Measurements from ENCODE around the gene PAQR4. TPM values are rescaled to one million over a fixed set of nuclear protein-coding genes. Genes with fewer than 3 reads are reported as not detected.

PAQR4 gene
- total and polyA plus RNA-seq, 10 of the 15 experiments (the other 5 are each of a cell fraction or from before 2014, with no cell fraction given), result 0.39 to 31.8 (median 13.5) TPM

DNA sequence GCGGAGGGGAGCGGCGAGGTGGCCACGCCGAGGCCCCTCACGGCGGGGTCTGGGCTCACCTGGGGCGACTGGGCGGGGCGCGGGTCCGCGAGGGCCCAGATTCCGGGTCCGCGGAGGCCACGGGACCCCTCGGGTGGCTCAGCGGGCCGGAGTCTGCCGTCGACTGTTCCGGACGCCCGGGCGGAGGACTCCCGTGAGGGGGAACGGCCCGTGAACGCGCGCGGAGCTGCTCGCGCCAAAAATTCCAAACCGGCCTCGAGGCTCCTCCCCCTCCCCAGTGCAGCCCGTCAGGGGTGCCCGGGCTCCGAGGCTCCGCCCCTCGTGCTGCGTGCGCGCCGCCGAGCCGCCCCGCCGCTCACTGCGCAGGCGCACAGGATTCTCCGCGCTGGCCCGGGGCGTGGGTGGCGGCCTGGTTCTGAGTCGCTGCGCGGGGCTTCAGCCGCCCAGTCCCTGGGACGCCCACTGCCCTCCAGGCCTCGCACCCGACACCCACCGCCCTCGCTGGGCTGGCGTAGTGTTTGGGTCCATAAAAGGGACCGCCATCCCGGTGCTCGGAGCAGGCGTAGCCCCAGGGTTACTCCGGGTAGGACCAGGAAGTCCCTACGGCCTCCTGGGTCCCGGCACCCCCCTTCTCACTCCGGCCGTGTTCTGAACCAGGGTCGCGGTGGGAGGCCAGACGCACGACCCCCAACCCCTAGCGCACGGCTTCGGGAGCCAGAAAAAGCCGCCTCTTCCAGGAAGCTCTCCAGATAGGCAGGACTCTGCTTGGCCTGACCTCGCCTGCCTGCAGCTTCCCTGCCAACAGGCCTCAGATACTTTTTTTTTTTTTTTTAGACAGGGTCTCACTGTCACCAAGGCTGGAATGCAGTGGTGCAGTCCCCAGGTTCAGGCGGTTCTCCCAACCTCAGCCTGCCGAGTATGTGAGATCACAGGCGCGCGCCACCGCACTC, 11.4 kb downstream of the PAQR4 start, which contains the start of gene PKMYT1:
TSS of gene PKMYT1 (minus strand) at position 220 of the 950 bp plus-strand sequence. CDS start 789 bp downstream, outside the sequence.
- 4% methylated on average over 67 of the region's 91 CpGs for WGBS (ENCODE audit: insufficient coverage, insufficient replicate concordance, low lambda C conversion rate, missing lambda C conversion rate)
- Histone ChIP-seq H3K4me3 (peak within 1 kb of the TSS; percentile 74), H4K20me1 (ENCODE audit: control insufficient read depth, insufficient read depth) (no peaks in the 10 kb centered on the region), H3K36me3 (ENCODE audit: control insufficient read depth in 2 of 2, insufficient read depth in 2 of 2, low read length in 1 of 2) (peaks cover 0 to 3% of the 10 kb centered on the region in 2 experiments; a peak in 2 of 4 replicates), H3K27me3 (replicated peaks in 1 of 2; ENCODE audit: control insufficient read depth in 2 of 2, insufficient read depth in 2 of 2, low read length in 1 of 2) (no peaks in the 10 kb centered on the region), H3K27ac (ENCODE audit: control insufficient read depth, insufficient read depth) (peak within 1 kb of the TSS; percentile 88), H2AFZ (ENCODE audit: control insufficient read depth, low read depth, low read length) (peak within 1 kb of the TSS; percentile 90), H3K79me2 (ENCODE audit: control insufficient read depth, insufficient read depth, low read length) (peaks cover 11% of the 10 kb centered on the region), H3K9me3 (replicated peaks; ENCODE audit: control insufficient read depth, insufficient read depth, low read length) (no peaks in the 10 kb centered on the region), H3K4me1 (ENCODE audit: control insufficient read depth, insufficient read depth, low read length) (peaks cover 7% of the 10 kb centered on the region), H3K4me2 (ENCODE audit: control insufficient read depth, insufficient read depth) (peak within 1 kb of the TSS; percentile 88), H3K9ac (ENCODE audit: control insufficient read depth, insufficient read depth, low read length) (peak within 1 kb of the TSS; percentile 93)
- intact Hi-C loops (cut with micrococcal nuclease; ENCODE audit: unreplicated experiment) (loop anchor here (5.0 kb wide), 2 partner anchors 53 to 73 kb away; no protein-coding TSS in a partner anchor), in situ Hi-C loops (cut with MboI) (no loop called here)
- ChIA-PET CTCF (interaction anchor here (0.5 to 1.9 kb wide), 11 partner anchors 9 to 130 kb away, joined by 3 to 7 read pairs (median 5); partner anchors contain the start of gene KREMEN2), POLR2A (interaction anchor here (0.6 to 2.9 kb wide), 7 partner anchors 8 to 150 kb away, joined by 3 to 18 read pairs (median 4); partner anchors contain the start of genes FLYWCH1, PAQR4 and ZG16B), SMC1A (ENCODE audit: uncharacterized antibody, unreplicated experiment) (interaction anchor here (0.9 kb wide), 1 partner anchor 54 kb away, joined by 4 read pairs; no protein-coding TSS in a partner anchor), RAD21 (ENCODE audit: unreplicated experiment) (interaction anchor here (0.9 to 2.4 kb wide), 4 partner anchors 11 to 53 kb away, joined by 3 to 6 read pairs (median 4); partner anchors contain the start of genes KREMEN2 and PAQR4)
- ATAC-seq, result peak; percentile 89
- FAIRE-seq, result peak; percentile 64
- peak; percentile 61 for DNase-seq (ENCODE audit: low read depth, low spot score)
- TSS peak; percentile 94 for BruUV-seq (replicated peaks)
- TF ChIP-seq STAT1 (conservative IDR thresholded peaks at IDR 0.05), result peak; percentile 86; the same call in 1 of the 2 replicates
- no peak for TF ChIP-seq MYC (IDR thresholded peaks at IDR 0.05; ENCODE audit: insufficient read depth, insufficient read length, insufficient replicate concordance, low read length, severe bottlenecking)
- TF ChIP-seq MEF2B (IDR thresholded peaks at IDR 0.05; ENCODE audit: partially characterized antibody, poor library complexity, severe bottlenecking), result peak; percentile 29
- TF ChIP-seq MXI1 (IDR thresholded peaks at IDR 0.05; ENCODE audit: low read depth, low read length), result peak; percentile 79
- peak; percentile 58; the same call in 1 of the 2 replicates for TF ChIP-seq TCF3 (IDR thresholded peaks at IDR 0.05; ENCODE audit: borderline replicate concordance, insufficient read depth, low read depth, low read length)
- peak; percentile 85 for TF ChIP-seq NRF1 (conservative IDR thresholded peaks at IDR 0.05; ENCODE audit: low read depth, low read length)
- peak in 1 of 2 experiments; percentile 57; a peak in 1 of 4 replicates for TF ChIP-seq BHLHE40 (IDR thresholded peaks at IDR 0.05; ENCODE audit: borderline replicate concordance in 1 of 2, low read depth in 2 of 2, low read length in 1 of 2)
- TF ChIP-seq RFX5 (IDR thresholded peaks at IDR 0.05; ENCODE audit: low read depth, low read length), result no peak
- 0 out of 2 replicates have a peak, but pooled peaks have one; percentile 33 for TF ChIP-seq ATF7 (IDR thresholded peaks at IDR 0.05; ENCODE audit: low read depth)
- TF ChIP-seq LARP7 (IDR thresholded peaks at IDR 0.05), result peak; percentile 93
- TF ChIP-seq, protein P1, sequence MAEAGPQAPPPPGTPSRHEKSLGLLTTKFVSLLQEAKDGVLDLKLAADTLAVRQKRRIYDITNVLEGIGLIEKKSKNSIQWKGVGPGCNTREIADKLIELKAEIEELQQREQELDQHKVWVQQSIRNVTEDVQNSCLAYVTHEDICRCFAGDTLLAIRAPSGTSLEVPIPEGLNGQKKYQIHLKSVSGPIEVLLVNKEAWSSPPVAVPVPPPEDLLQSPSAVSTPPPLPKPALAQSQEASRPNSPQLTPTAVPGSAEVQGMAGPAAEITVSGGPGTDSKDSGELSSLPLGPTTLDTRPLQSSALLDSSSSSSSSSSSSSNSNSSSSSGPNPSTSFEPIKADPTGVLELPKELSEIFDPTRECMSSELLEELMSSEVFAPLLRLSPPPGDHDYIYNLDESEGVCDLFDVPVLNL (IDR thresholded peaks at IDR 0.05; ENCODE audit: low read depth, low read length), result peak; percentile 75; the same call in 1 of the 2 replicates
- TF ChIP-seq, protein P2, sequence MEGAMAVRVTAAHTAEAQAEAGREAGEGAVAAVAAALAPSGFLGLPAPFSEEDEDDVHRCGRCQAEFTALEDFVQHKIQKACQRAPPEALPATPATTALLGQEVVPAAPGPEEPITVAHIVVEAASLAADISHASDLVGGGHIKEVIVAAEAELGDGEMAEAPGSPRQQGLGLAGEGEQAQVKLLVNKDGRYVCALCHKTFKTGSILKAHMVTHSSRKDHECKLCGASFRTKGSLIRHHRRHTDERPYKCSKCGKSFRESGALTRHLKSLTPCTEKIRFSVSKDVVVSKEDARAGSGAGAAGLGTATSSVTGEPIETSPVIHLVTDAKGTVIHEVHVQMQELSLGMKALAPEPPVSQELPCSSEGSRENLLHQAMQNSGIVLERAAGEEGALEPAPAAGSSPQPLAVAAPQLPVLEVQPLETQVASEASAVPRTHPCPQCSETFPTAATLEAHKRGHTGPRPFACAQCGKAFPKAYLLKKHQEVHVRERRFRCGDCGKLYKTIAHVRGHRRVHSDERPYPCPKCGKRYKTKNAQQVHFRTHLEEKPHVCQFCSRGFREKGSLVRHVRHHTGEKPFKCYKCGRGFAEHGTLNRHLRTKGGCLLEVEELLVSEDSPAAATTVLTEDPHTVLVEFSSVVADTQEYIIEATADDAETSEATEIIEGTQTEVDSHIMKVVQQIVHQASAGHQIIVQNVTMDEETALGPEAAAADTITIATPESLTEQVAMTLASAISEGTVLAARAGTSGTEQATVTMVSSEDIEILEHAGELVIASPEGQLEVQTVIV (IDR thresholded peaks at IDR 0.05; ENCODE audit: borderline replicate concordance, partially characterized antibody), result peak; percentile 65
- TF ChIP-seq SMAD5 (IDR thresholded peaks at IDR 0.05; ENCODE audit: low read depth), result peak; percentile 87
- TF ChIP-seq BACH1 (IDR thresholded peaks at IDR 0.05; ENCODE audit: borderline replicate concordance), result peak; percentile 77
- peak; percentile 98 for TF ChIP-seq POLR2A (IDR thresholded peaks at IDR 0.05; ENCODE audit: low read depth, low read length)
- peak in 1 of 2 experiments; percentile 99; a peak in 2 of 3 replicates for TF ChIP-seq EGR1 (IDR thresholded peaks at IDR 0.05; ENCODE audit: borderline replicate concordance in 1 of 2, low read depth in 2 of 2, low read length in 2 of 2)
- TF ChIP-seq WRNIP1 (IDR thresholded peaks at IDR 0.05; ENCODE audit: borderline replicate concordance, low read depth, low read length), result no peak
- peak; percentile 92 for TF ChIP-seq GATAD2B (conservative IDR thresholded peaks at IDR 0.05; ENCODE audit: low read depth)
